Gastroesophageal sphincter (tissue), 3 donors: ENCODE results near the gene PHEX.

ENCODE experiments used
- CTCF ChIP-seq, 4 experiments: fragments of 200-600 bp in 2 of 4; fragments of 450-650 bp in 2 of 4; sonication (generic) in 1 of 4; IDR thresholded peaks; one replicate each; pipeline ENCODE4 v1.5.1; 2017 to 2019; ENCODE audit warnings: antibody characterized with exemption in 4 of 4, mild to moderate bottlenecking in 2 of 4, moderate library complexity in 2 of 4
- EP300 ChIP-seq: sonication (generic); formaldehyde crosslinking; IDR thresholded peaks from one replicate; pipeline ENCODE4 v1.6.1; 2017; ENCODE audit warnings: antibody characterized with exemption, mild to moderate bottlenecking

- TF ChIP-seq CTCF (IDR thresholded peaks at IDR 0.05) = no peak
- TF ChIP-seq EP300 = no peak
Observed at GRCh38 chrX:22268706-22269105, 236.6 kb downstream of the PHEX start.
